Measurements from ENCODE around the gene HACD4.

HACD4 gene

GRCh38 chr9:20962536-20963225 lies 68.8 kb downstream of the HACD4 start:
- DNase-seq, result no peak

GRCh38 chr9:20950707-20951106 lies 80.7 kb downstream of the HACD4 start:
- DNase-seq, result no peak

All from CD4-positive, alpha-beta T cell treated with Interferon gamma for 1 hour (primary cell).